NCI-H524 (cell line): ENCODE results near the gene GLIPR1.
"Not testable (repeated sequence)": the region's sequence is repeated elsewhere in the genome, so short reads cannot be mapped to it uniquely, and the experiment has no call there.

ENCODE experiments used
- DNase-seq, 2 experiments: peaks; one replicate each; lab custom pipeline; 2025; lab: John Stamatoyannopoulos, UW

The GLIPR1 gene

DNA sequence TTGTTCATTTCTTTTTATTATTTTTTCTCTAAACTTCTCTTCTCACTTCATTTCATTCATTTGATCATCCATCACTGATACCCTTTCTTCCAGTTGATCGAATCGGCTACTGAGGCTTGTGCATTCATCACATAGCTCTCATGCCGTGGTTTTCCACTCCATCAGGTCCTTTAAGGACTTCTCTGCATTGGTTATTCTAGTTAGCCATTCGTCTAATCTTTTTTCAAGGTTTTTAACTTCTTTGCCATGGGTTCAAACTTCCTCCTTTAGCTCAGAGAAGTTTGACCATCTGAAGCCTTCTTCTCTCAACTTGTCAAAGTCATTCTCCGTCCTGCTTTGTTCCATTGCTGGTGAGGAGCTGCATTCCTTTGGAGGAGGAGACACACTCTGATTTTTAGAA, 41.6 kb downstream of the GLIPR1 start:
- not testable (repeated sequence) for DNase-seq

GRCh38 chr12:75525263-75525662, 44.7 kb downstream of the GLIPR1 start:
- no peak for DNase-seq

DNA sequence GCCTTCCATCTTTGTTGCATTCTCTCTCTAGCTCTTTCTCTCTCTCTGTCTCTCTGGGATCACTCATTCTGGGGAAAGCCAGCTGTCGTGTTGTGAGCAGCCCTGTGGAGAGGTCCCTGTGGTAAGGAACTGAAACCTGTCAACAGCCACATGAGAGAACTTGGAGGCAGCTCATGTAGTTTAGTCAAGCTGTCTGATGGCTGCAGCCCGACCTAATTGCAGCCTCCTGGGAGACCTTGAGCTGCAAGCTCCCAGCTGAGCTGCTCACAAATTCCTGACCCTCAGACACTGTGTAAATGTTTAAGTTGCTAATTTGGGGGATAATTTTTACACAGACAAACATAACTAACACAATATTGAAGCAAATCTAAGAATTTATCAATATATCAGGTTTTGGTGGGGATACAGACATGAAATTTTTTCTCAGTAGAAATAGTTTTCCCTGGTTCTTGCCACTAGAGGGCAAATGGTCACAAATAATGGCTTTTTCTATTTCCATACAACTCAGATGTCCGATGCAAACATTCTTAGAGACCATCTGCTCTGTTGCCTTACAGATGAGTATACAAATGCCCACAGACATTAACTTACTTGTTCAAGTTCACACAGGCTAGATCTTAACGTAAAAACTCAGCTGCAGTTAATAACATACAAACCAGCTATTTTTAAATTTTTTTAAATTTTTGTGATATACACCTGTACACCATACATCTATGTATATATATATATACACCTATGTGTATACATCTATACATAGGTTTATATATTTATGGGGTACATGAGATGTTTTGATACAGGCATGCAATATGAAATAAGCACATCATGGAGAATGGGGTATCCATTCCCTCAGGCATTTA, 46.3 kb downstream of the GLIPR1 start:
- DNase-seq, result peak; percentile 90 to 94

- DNase-seq, result peak; percentile 30 to 85
Observed at GRCh38 chr12:75528272-75528671, 47.7 kb downstream of the GLIPR1 start.

DNA sequence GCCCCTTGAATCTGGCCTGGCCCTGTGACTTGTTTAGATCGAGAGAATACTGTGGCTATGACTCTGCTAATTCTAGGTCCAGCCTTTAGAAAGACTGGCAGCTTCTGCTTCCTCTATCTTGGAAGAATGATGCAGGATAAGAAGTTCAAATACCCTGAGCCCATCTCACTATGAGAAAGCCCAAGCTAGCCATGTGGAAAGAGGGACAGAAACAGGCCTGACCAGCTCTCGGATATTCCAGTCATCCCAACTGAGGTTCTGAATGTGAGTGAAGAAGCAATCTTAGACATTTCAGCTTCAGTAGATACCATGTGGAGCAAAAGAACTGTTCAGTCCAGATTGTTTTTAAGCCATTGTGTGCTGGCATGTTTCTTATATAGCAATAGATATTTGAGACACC, 48.1 kb downstream of the GLIPR1 start:
- no peak for DNase-seq

DNA sequence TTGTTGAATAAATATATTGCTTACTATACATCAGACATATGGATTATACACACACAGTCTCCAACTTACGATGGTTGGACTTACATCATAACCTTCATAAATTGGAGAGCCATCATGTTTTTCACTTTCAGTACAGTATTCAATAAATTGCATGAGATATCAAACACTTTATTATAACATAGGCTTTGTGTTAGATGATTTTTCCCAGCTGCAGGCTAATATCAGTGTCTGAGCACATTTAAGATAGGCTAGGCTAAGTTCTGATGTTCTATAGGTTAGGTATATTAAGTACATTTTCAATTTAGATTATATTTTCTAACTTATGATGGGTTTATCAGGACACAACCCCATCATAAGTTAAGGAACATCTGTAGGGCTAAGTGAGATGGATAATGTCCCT, 48.8 kb downstream of the GLIPR1 start:
- no peak for DNase-seq

GRCh38 chr12:75529826-75530225, 49.3 kb downstream of the GLIPR1 start:
- no peak for DNase-seq

GRCh38 chr12:75533239-75533638, 52.7 kb downstream of the GLIPR1 start:
- no peak for DNase-seq

DNA sequence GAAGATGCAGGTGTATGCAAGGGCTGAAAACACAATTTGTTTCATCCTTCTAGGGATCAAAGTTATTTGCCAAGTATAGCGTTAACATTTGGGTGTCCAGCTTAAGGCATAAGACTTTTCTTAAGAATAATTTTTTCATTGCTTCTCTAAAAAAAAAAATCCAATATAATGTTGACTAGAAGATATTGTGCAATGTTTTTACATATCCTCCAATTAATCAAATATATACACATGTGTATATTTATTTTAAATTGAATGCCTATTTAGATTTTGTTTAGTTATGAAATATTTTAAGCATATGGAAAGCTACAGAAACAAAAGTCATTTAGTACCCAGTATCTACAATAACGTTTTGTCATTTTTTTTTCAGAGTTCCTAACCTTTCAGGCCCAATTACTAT, 59.3 kb downstream of the GLIPR1 start:
- no peak for DNase-seq

GRCh38 chr12:75542942-75543341, 62.4 kb downstream of the GLIPR1 start:
- DNase-seq, result peak in 1 of 2 experiments; percentile 6

DNA sequence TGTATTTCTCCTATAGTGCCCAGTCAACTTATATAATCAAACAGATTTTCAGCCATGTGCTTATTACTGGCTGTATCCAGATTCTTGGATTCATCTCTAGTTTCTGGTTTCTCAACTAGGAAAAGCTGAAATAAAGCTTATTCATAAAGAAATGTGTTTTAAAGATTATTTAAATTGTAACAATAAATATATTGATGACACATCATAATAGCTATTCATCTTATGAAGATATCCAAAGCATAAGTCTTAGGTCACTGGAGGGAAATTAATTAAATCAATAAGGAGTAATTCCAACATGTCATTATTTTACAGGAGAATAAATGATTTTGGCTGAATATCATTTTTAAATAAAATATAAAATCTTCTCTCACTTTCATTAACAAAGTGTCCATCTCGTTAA, 63.0 kb downstream of the GLIPR1 start:
- DNase-seq, result no peak

GRCh38 chr12:75545636-75546035, 65.1 kb downstream of the GLIPR1 start:
- peak; percentile 22 to 86 for DNase-seq

DNA sequence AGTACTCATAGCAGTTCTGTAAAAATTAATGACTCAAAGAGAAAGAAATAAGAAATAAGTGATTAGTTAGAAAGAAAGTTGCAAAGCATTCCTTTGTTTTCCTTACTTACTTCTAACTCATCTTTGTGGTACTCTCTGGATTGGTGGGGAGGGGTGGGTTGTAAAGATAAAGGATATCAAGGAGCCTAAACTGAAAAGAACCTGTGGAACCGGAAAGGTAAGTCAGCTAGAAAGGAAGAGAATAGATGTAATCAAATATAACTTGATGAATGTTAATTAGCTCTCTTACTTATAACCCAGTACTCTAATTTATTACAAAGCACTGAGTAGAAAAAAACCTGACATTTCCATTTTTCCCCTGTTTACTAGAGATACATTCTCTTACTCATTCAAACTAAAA, 68.3 kb downstream of the GLIPR1 start:
- no peak for DNase-seq

DNA sequence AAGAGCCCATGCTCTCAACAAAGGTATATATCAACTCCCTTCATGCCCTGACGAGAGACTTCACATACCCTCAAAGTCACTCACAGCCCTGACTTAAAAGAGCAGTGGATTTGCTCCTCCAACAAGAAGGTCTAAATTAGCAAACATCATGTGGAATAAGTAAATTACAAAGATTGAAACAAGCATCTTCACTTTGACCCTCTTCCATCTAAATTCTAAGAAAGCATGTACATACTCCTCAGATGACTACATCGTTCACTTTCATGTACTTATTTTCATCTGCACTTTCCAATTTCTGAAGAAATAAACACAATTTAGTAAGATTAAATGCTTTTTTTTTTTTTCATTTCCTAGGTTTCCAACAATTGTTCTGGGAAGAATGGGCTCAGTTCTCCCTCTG, 69.4 kb downstream of the GLIPR1 start:
- no peak for DNase-seq

DNA sequence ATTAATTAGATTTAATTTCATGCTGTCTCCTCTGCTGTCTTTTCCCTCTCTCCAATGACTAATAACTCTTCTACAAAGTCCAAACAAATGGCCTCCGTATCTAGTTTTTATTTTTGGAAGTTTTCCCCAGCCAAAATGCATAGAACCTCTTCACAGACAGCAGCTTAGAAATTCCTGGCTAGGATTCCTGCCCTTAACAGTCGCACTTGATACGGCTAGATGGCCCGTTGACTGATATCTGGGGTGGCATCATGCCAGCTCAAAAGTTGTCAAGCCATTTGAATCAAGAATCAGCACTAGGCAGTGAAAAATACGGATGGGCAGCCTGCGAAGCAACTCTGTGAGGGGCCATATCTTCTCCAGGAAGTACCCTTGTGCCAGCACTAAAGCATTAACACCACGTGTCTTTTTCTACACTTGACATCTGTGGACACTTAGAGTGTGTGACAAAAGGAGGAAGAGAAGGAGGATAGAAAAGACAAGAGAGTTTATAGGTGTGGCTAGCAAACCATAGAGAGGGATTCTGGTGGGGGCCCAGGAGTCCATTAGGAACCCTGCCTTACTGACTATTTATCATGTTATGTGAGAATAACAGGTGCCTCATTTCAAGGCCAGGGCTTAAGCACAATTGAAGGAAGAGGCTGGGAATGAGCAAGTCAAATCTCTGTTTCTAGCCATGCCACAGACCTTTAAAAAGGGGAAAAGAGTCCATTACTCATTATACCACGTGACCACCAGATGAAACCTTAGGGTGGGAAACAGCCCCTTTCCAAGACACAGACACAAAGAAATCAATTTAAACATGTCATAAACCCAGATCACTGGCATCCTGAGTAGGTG, 70.1 kb downstream of the GLIPR1 start:
- peak in 1 of 2 experiments; percentile 24 for DNase-seq

GRCh38 chr12:75551477-75551876, 70.9 kb downstream of the GLIPR1 start:
- no peak for DNase-seq

DNA sequence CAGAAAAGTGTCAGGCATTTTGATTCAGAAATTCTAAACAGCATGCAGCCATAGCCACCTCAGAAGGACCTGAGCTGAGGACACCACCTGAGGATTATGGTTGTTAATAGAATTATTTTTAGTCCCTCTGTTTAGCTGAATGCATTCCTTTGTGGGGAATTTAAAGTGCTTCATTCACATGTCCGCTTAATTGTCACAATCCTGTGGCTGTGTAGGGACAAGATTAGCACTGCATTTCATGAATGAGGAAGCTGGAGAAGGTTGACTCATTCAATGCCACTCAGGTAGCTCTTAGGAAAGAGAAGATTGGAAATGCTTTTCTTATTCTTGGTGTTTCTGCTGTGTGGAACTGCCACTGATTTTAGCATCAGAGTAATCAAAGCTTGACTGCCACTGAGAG, 72.8 kb downstream of the GLIPR1 start:
- no peak for DNase-seq
